A549 (cell line): ENCODE results near the gene BPI. TPM values are rescaled to one million over a fixed set of nuclear protein-coding genes. Genes with fewer than 3 reads are reported as not detected.

Experiments used
- ATAC-seq, 2 experiments: fragments of 200-7000 bp in 1 of 2; fragments of >200 bp in 1 of 2; cut with Nextera tagmentation in 1 of 2; cut with Tn5 transposase in 1 of 2; 3 replicates each; pipeline versions ENCODE4 v1.8.0 to v1.9.1; 2018 to 2020; ENCODE audit warnings: mild to moderate bottlenecking in 1 of 2, moderate library complexity in 1 of 2
- CTCF ChIA-PET: fragments of 300-600 bp; sonication (Branson Sonifier 250); formaldehyde crosslinking; extraction: SDS; loops from one replicate; lab custom pipeline; 2021; ENCODE audit warnings: antibody characterized with exemption, inconsistent platforms; lab: Yijun Ruan, JAX
- POLR2A ChIA-PET: fragments of 350-600 bp; formaldehyde crosslinking; extraction: SDS; loops from one replicate; lab custom pipeline; 2021; ENCODE audit warnings: antibody characterized with exemption, inconsistent platforms; lab: Yijun Ruan, JAX
- DNase-seq, 2 experiments: peaks; one replicate each; pipeline versions ENCODE4 v3.0.0 to v3.0.0-alpha.2; 2011 to 2016; ENCODE audit warnings: low read depth in 1 of 2, low spot score in 1 of 2
- FAIRE-seq: peaks from 2 replicates; lab custom pipeline; 2011; peaks lifted over from hg19 to GRCh38; lab: Jason Lieb, UNC
- H3K27ac ChIP-seq, 2 experiments: fragments of >200 bp; sonication (Bioruptor Twin); formaldehyde crosslinking; 3 replicates each; pipeline ENCODE4 v1.5.1; 2016 to 2017
- H3K4me1 ChIP-seq: fragments of >200 bp; sonication (Bioruptor Twin); formaldehyde crosslinking; 3 replicates; pipeline ENCODE4 v1.6.1; 2016
- H3K4me2 ChIP-seq: fragments of >200 bp; sonication (Bioruptor Twin); formaldehyde crosslinking; 3 replicates; pipeline ENCODE4 v1.6.1; 2016
- H3K4me3 ChIP-seq: fragments of >200 bp; sonication (Bioruptor Twin); formaldehyde crosslinking; 3 replicates; pipeline ENCODE4 v1.5.1; 2016
- H3K9me3 ChIP-seq: fragments of >200 bp; sonication (Bioruptor Twin); formaldehyde crosslinking; 3 replicates; pipeline ENCODE4 v1.6.1; 2016
- BHLHE40 ChIP-seq: IDR thresholded peaks from 2 replicates; pipeline ENCODE4 v1.6.1; 2012; ENCODE audit warnings: low read depth, low read length, inconsistent platforms
- CBX2 ChIP-seq: fragments of 200-600 bp; sonication (generic); IDR thresholded peaks from 2 replicates; pipeline ENCODE4 v1.6.1; 2016; ENCODE audit warnings: low read depth, mild to moderate bottlenecking, borderline replicate concordance
- CHD2 ChIP-seq: fragments of 150-350 bp; IDR thresholded peaks from 2 replicates; pipeline ENCODE4 v1.6.1; 2014; ENCODE audit warnings: low read length; ENCODE audit not compliant: partially characterized antibody
- CHD4 ChIP-seq: fragments of 200-600 bp; sonication (generic); IDR thresholded peaks from 2 replicates; pipeline ENCODE4 v1.6.1; 2016; ENCODE audit warnings: antibody characterized with exemption, mild to moderate bottlenecking, borderline replicate concordance
- EHF ChIP-seq: fragments of 250-450 bp; sonication (Bioruptor Pico); IDR thresholded peaks from 2 replicates; pipeline ENCODE4 v1.5.0; 2020; ENCODE audit warnings: mild to moderate bottlenecking
- EHMT2 ChIP-seq: fragments of 200-600 bp; sonication (generic); IDR thresholded peaks from 2 replicates; pipeline ENCODE4 v1.6.1; 2016; ENCODE audit warnings: antibody characterized with exemption, low read depth, mild to moderate bottlenecking, moderate library complexity
- FOXS1 ChIP-seq: fragments of 250-450 bp; sonication (Bioruptor Pico); IDR thresholded peaks from 2 replicates; pipeline ENCODE4 v1.5.0; 2020; ENCODE audit warnings: mild to moderate bottlenecking, moderate library complexity
- HDAC2 ChIP-seq: fragments of 200-600 bp; sonication (generic); IDR thresholded peaks from 2 replicates; pipeline ENCODE4 v1.6.1; 2016
- HOXA7 ChIP-seq: fragments of 250-450 bp; sonication (Bioruptor Pico); IDR thresholded peaks from 2 replicates; pipeline ENCODE4 v1.5.0; 2020; ENCODE audit warnings: mild to moderate bottlenecking, moderate library complexity
- HOXB13 ChIP-seq: fragments of 250-450 bp; sonication (Bioruptor Pico); IDR thresholded peaks from 2 replicates; pipeline ENCODE4 v1.5.0; 2020; ENCODE audit warnings: low read depth, mild to moderate bottlenecking, moderate library complexity
- JUN ChIP-seq, 2 experiments: fragments of >200 bp; sonication (Bioruptor Twin); formaldehyde crosslinking; IDR thresholded peaks; 2 replicates in 1 of 2; 3 replicates in 1 of 2; pipeline ENCODE4 v1.6.1; 2016 to 2017
- JUNB ChIP-seq: fragments of >200 bp; sonication (Bioruptor Twin); formaldehyde crosslinking; IDR thresholded peaks from 2 replicates; pipeline ENCODE4 v1.6.1; 2016
- MAFK ChIP-seq: fragments of 450-650 bp; IDR thresholded peaks from 2 replicates; pipeline ENCODE4 v1.6.1; 2014; ENCODE audit not compliant: partially characterized antibody
- MAZ ChIP-seq: fragments of 150-350 bp; IDR thresholded peaks from 2 replicates; pipeline ENCODE4 v1.6.1; 2014; ENCODE audit warnings: antibody characterized with exemption, low read depth, low read length, borderline replicate concordance
- MYC ChIP-seq: IDR thresholded peaks from 2 replicates; pipeline ENCODE4 v1.6.1; 2012; ENCODE audit warnings: mild to moderate bottlenecking, inconsistent platforms, low read length, improper control_type of control experiment, borderline replicate concordance
- NR3C1 ChIP-seq: fragments of >200 bp; sonication (Bioruptor Twin); formaldehyde crosslinking; IDR thresholded peaks from 3 replicates; pipeline ENCODE4 v1.6.1; 2017
- POLR2A ChIP-seq: IDR thresholded peaks from 2 replicates; pipeline ENCODE4 v1.6.1; 2012; ENCODE audit warnings: mild to moderate bottlenecking, low read length
- POLR2AphosphoS2 ChIP-seq: conservative IDR thresholded peaks from 2 replicates; pipeline ENCODE4 v1.6.1; 2012; ENCODE audit warnings: low read length, improper control_type of control experiment, inconsistent platforms
- RAD21 ChIP-seq, 2 experiments: fragments of >200 bp in 1 of 2; sonication (Bioruptor Twin) in 1 of 2; formaldehyde crosslinking in 1 of 2; IDR thresholded peaks in 1 of 2; conservative IDR thresholded peaks in 1 of 2; 2 replicates in 1 of 2; 3 replicates in 1 of 2; pipeline ENCODE4 v1.6.1; 2012 to 2018; ENCODE audit warnings: inconsistent platforms in 1 of 2
- RCOR1 ChIP-seq: fragments of 150-350 bp; IDR thresholded peaks from 2 replicates; pipeline ENCODE4 v1.6.1; 2014; ENCODE audit warnings: antibody characterized with exemption, low read length, low read depth
- REST ChIP-seq: fragments of 200-600 bp; sonication (generic); IDR thresholded peaks from 2 replicates; pipeline ENCODE4 v1.6.1; 2016; ENCODE audit warnings: antibody characterized with exemption, mild to moderate bottlenecking, moderate library complexity
- RNF2 ChIP-seq: fragments of 200-600 bp; sonication (generic); IDR thresholded peaks from 2 replicates; pipeline ENCODE4 v1.6.1; 2016; ENCODE audit warnings: low read depth, mild to moderate bottlenecking, antibody characterized with exemption, moderate library complexity, borderline replicate concordance
- SMC3 ChIP-seq: fragments of >200 bp; sonication (Bioruptor Twin); formaldehyde crosslinking; IDR thresholded peaks from 3 replicates; pipeline ENCODE4 v1.6.1; 2018; ENCODE audit warnings: inconsistent platforms
- SREBF2 ChIP-seq: fragments of 450-650 bp; IDR thresholded peaks from 2 replicates; pipeline ENCODE4 v1.6.1; 2014; ENCODE audit warnings: mild to moderate bottlenecking, moderate library complexity
- TP53 ChIP-seq: fragments of 250-450 bp; sonication (Bioruptor Pico); IDR thresholded peaks from 2 replicates; pipeline ENCODE4 v1.5.0; 2021; ENCODE audit warnings: mild to moderate bottlenecking, moderate library complexity
- ZFP36 ChIP-seq: fragments of 450-650 bp; IDR thresholded peaks from 2 replicates; pipeline ENCODE4 v1.6.1; 2014; ENCODE audit warnings: borderline replicate concordance; ENCODE audit not compliant: partially characterized antibody
- ZNF302 ChIP-seq: fragments of 250-450 bp; sonication (Bioruptor Pico); IDR thresholded peaks from 2 replicates; pipeline ENCODE4 v1.9.0; 2021; ENCODE audit warnings: inconsistent platforms, mild to moderate bottlenecking, moderate library complexity
- WGBS: methylation state at CpG from one replicate; pipeline ENCODE4 v1.1.6; 2017; ENCODE audit errors: missing lambda C conversion rate; 5-methylcytosine and 5-hydroxymethylcytosine counted together
- polyA plus RNA-seq, 4 experiments: library from polyadenylated mRNA; depleted of rRNA in 3 of 4; stranded (reverse); fragments of >200 nt; fragmentation: RNase III in 1 of 4; extraction: RNeasy Plus Mini Kit Qiagen cat#74134 plus additional on column Dnase treatment in 1 of 4; gene quantifications; 2 replicates in 3 of 4; 3 replicates in 1 of 4; pipeline ENCODE4 v1.2.3, GENCODE V29; 2011 to 2017

BPI gene
- polyA plus RNA-seq, 2 of the 4 experiments (the other 2 are of a cell fraction): not detected

DNA sequence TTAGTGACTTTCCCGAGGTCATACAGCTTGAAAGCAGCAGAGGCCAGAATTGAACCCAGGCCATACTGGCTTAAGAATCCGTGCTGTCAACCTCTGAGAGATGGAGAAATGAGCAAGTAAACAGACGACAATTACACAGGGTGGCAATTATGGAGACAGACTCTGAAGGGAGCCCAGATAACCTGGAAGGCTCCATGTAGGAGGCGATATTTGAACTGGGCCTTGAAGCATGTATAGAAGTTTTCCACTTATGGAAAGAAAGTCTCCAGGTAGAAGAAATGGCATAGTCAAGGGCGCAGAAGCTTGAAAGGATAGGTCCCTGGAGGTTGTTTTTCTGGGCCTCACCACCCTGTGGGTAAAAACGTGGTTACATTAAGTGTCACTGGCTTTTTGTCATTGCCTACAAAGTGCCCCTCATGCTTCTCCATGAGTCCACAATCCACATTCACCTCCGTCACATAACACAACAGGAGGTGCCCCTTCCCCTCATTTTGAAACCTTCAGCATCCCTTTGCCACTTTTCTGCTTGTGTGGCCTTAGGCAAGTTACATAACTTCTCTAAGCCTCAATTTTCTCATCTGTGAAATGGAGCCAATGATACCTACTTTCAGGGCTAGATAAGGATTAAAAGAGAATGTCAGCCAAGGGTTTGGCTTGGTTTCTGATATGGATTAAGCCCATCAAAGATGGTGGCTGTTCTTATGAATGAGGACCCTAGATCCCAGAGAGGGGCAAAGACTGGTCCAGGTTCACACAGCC lies 5.9 kb upstream of the BPI start:
- CTCF ChIA-PET: interaction anchor here (0.8 to 3.2 kb wide), 2 partner anchors 77 to 240 kb away, joined by 4 to 11 read pairs; no protein-coding TSS in a partner anchor
- Histone ChIP-seq H3K4me2 (no peak overlapping the region), H3K4me3 (no peak overlapping the region), H3K4me1 (no peaks in the 10 kb centered on the region), H3K9me3 (no peaks in the 10 kb centered on the region)
- WGBS: 72% methylated on average over 7 of the region's 7 CpGs
- TF ChIP-seq MAZ: no peak
- no peak for TF ChIP-seq HOXB13 (CRISPR knock-in tag)
- TF ChIP-seq RNF2: no peak
- no peak for TF ChIP-seq JUN (IDR thresholded peaks at IDR 0.05)
- no peak for TF ChIP-seq BHLHE40
- TF ChIP-seq CHD4: no peak
- no peak for TF ChIP-seq CHD2
- TF ChIP-seq MAFK: no peak
- TF ChIP-seq POLR2A: no peak
- no peak for TF ChIP-seq RAD21 (conservative IDR thresholded peaks at IDR 0.05 in 1 of 2, IDR thresholded peaks at IDR 0.05 in 1 of 2)
- TF ChIP-seq FOXS1: no peak
- TF ChIP-seq SMC3: no peak
- no peak for TF ChIP-seq EHMT2
- no peak for TF ChIP-seq NR3C1
- no peak for TF ChIP-seq EHF (CRISPR knock-in tag)
- TF ChIP-seq ZFP36: no peak
- TF ChIP-seq ZNF302 (CRISPR knock-in tag): no peak
- TF ChIP-seq POLR2AphosphoS2: no peak
- no peak for TF ChIP-seq JUNB
- TF ChIP-seq HDAC2: no peak
- TF ChIP-seq, all 56 proteins: peak for 0
- no peak for FAIRE-seq
- POLR2A ChIA-PET: no interaction called here
- H3K27ac ChIP-seq: no peak overlapping the region
- ATAC-seq: no peak
- DNase-seq: no peak

- CTCF ChIA-PET: interaction anchor here (0.8 to 6.7 kb wide), 4 partner anchors 7 to 241 kb away, joined by 3 to 39 read pairs (median 8); no protein-coding TSS in a partner anchor
- H3K9me3 ChIP-seq: no peaks in the 10 kb centered on the region
- no peaks in the 10 kb centered on the region for H3K4me1 ChIP-seq
- TF ChIP-seq TP53 (CRISPR knock-in tag) (no peak), MYC (no peak), SREBF2 (no peak), REST (no peak), CBX2 (no peak), RCOR1 (no peak), JUNB (no peak), HOXA7 (CRISPR knock-in tag) (no peak), POLR2A (no peak)
- TF ChIP-seq, all 56 proteins: peak for 0
- Histone ChIP-seq H3K27ac (no peak overlapping the region), H3K4me2 (no peak overlapping the region), H3K4me3 (no peak overlapping the region)
- no peak for DNase-seq
- 78% methylated on average over 13 of the region's 13 CpGs for WGBS
- POLR2A ChIA-PET: no interaction called here
- FAIRE-seq: no peak
- ATAC-seq: no peak
Observed at GRCh38 chr20:38298768-38299288, 5.1 kb upstream of the BPI start.
